HUES6 (cell line): ENCODE measurements around the gene CDH2.
"Not testable (repeated sequence)": the region's sequence is repeated elsewhere in the genome, so short reads cannot be mapped to it uniquely, and the experiment has no call there.

Source experiments
- H3K27ac ChIP-seq: 2 replicates; pipeline ENCODE4 v1.7.0; 2013; ENCODE audit warnings: low read depth, mild to moderate bottlenecking, low read length, inconsistent platforms
- H3K27me3 ChIP-seq: 2 replicates; pipeline ENCODE4 v1.6.1; 2013; ENCODE audit warnings: low read length; ENCODE audit not compliant: control insufficient read depth, insufficient read depth
- H3K36me3 ChIP-seq: 2 replicates; pipeline ENCODE4 v1.6.1; 2013; ENCODE audit warnings: low read length; ENCODE audit not compliant: control insufficient read depth, insufficient read depth
- H3K4me1 ChIP-seq: 2 replicates; pipeline ENCODE4 v1.6.1; 2013; ENCODE audit warnings: low read length; ENCODE audit not compliant: control insufficient read depth, insufficient read depth
- H3K4me3 ChIP-seq: 2 replicates; pipeline ENCODE4 v1.5.1; 2013; ENCODE audit warnings: low read depth, low read length
- H3K9ac ChIP-seq: one replicate; pipeline ENCODE4 v1.6.1; 2013; ENCODE audit warnings: mild to moderate bottlenecking, low read length
- H3K9me3 ChIP-seq: 2 replicates; pipeline ENCODE4 v1.6.1; 2013; ENCODE audit warnings: low read depth, low read length; ENCODE audit not compliant: control insufficient read depth, insufficient read depth

CDH2 gene

DNA sequence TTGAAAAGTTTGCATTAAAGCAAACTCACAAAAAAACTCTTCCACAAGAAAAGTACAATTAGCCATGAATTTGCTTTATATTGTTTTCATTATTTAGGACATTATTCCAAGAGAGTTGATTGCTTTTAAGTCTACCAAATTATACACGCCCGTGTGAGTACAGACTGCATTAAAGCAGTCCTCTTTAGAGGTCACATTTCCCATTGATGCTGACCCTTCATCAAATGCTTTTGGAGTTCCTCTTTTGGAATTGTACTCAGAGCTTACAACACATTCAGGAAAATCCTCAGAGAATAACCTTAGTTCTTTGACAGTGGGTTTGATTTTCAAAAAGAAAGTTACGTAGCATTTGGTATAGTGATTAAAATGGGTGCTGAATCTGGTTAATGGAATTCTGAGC is 256.1 kb downstream of the CDH2 start:
- Histone ChIP-seq H3K9ac (no peak overlapping the region), H3K36me3 (no peaks in the 10 kb centered on the region), H3K9me3 (no peaks in the 10 kb centered on the region), H3K4me1 (peaks cover 17% of the 10 kb centered on the region), H3K27ac (no peak overlapping the region), H3K27me3 (no peaks in the 10 kb centered on the region), H3K4me3 (no peak overlapping the region)

DNA sequence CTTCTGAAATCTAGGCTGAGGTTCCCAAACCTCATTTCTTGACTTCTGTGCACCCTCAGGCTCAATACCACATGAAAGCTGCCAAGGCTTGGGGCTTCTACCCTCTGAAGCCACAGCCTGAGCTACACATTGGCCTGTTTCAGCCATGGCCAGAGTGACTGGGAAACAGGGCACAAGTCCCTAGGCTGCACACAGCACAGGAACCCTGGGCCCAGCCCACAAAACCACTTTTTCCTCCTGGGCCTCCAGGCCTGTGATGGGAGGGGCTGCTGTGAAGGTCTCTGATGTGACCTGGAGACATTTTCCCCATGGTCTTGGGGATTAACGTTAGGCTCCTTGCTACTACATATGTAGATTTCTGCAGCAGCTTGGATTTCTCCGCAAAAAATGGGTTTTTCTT is 270.7 kb downstream of the CDH2 start:
- peaks cover 30% of the 10 kb centered on the region for H3K9me3 ChIP-seq
- H3K27me3 ChIP-seq, H3K36me3 ChIP-seq, H3K27ac ChIP-seq, H3K4me1 ChIP-seq, H3K9ac ChIP-seq, H3K4me3 ChIP-seq: not testable (repeated sequence)

DNA sequence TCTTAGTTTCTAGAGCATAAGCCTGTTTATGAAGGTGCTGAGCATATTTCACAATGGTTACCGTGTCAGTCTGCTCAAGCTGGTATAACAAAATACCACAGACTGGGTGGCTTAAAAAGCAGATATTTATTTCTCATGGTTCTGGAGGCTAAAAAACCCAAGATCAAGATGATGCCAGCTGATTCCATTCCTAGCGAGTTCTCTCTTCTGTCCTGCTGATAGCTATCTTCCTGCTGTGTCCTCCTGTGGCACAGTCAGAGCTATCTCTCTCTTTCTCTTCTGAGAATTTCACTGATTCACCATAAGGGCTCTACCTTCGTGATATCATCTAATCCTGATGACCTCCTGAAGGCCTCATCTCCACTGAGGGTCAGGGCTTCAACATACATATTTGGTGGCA is 273.0 kb downstream of the CDH2 start:
- H3K9ac ChIP-seq: no peak overlapping the region
- no peak overlapping the region for H3K4me3 ChIP-seq
- no peaks in the 10 kb centered on the region for H3K36me3 ChIP-seq
- H3K4me1 ChIP-seq: peaks cover 12% of the 10 kb centered on the region
- H3K27ac ChIP-seq: no peak overlapping the region
- no peaks in the 10 kb centered on the region for H3K27me3 ChIP-seq
- H3K9me3 ChIP-seq: peaks cover 27% of the 10 kb centered on the region

DNA sequence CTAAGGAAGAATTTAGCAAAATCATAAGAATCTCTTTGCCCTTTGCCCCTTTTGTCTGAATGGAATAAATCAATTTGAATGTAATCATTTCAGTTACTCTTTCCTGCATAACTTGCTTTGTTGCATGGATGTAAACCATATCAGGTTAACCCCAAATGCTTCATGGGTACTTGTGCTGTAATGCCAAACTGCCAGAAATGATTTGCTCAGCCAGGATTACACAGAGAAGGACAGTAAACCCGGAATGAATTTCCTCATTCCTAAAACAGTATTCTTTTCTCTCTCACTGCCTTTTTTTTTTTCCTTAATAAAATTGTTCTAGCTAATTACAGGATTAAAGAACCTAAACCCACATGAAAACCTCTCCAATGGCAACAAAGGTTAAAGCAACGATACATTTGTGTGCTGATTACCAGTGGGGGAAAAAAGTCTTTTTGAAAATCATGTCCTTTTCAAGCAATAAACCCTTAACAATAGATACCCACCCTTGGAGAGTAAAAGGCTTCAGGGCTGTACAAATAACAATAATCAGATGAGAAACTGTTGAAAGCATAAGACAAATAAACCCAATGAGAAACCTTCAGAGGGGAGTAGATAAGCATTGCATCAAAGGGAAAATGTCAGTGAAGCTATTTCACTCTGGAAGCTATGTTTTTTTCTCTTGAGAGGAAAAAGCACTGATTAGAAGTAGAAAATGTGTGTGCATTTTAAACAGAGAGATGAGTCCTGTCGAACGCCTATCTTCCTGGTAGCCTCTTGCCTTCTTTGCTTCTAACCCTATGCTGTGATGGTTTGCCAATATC is 275.3 kb downstream of the CDH2 start:
- Histone ChIP-seq H3K36me3 (no peaks in the 10 kb centered on the region), H3K4me3 (no peak overlapping the region), H3K27ac (no peak overlapping the region), H3K4me1 (peaks cover 12% of the 10 kb centered on the region), H3K9ac (no peak overlapping the region), H3K9me3 (peaks cover 14% of the 10 kb centered on the region), H3K27me3 (no peaks in the 10 kb centered on the region)
